ENCODE measurements around the gene CST8. TPM values are rescaled to one million over a fixed set of nuclear protein-coding genes. Genes with fewer than 3 reads are reported as not detected.

The CST8 gene
- total and polyA plus RNA-seq, 8 donors, result not detected

DNA sequence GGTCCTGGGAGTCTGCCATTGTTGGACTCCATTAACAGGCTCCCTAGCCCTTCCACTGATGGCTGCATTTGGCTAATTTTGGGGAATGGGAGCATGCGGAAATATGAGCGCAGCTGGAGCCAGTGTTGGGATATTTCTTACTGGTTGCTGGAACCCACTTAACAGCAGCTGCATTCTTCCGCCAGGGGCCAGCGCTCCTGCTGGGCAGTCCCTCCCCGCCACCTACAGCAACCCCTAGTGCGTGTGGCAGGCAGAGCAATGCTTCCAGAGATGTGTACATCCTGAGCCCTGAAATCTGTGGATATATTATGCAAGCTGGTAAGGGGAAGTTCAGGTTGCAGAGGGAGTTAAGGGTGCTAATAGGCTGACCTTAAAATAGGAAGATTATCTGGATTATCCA is 16.4 kb downstream of the CST8 start:
- intact Hi-C loops (cut with DNase I; ENCODE audit: low total_unique reads), result no loop called here
- Histone ChIP-seq H3K4me3 (no peak overlapping the region), H3K4me1 (no peaks in the 10 kb centered on the region), H3K9me3 (no peaks in the 10 kb centered on the region), H3K36me3 (no peaks in the 10 kb centered on the region), H3K27ac (no peak overlapping the region), H3K27me3 (peaks cover 0 to 8% (median 0%) of the 10 kb centered on the region in 3 donors)
- WGBS, 5 donors, result 80 to 100% (median 82%) methylated on average over 2 to 6 of the region's 6 CpGs
- TF ChIP-seq, protein P1, sequence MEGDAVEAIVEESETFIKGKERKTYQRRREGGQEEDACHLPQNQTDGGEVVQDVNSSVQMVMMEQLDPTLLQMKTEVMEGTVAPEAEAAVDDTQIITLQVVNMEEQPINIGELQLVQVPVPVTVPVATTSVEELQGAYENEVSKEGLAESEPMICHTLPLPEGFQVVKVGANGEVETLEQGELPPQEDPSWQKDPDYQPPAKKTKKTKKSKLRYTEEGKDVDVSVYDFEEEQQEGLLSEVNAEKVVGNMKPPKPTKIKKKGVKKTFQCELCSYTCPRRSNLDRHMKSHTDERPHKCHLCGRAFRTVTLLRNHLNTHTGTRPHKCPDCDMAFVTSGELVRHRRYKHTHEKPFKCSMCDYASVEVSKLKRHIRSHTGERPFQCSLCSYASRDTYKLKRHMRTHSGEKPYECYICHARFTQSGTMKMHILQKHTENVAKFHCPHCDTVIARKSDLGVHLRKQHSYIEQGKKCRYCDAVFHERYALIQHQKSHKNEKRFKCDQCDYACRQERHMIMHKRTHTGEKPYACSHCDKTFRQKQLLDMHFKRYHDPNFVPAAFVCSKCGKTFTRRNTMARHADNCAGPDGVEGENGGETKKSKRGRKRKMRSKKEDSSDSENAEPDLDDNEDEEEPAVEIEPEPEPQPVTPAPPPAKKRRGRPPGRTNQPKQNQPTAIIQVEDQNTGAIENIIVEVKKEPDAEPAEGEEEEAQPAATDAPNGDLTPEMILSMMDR (IDR thresholded peaks at IDR 0.05), result no peak
- TF ChIP-seq POLR2A (IDR thresholded peaks at IDR 0.05) (no peak), EP300 (IDR thresholded peaks at IDR 0.05) (no peak), POLR2AphosphoS5 (IDR thresholded peaks at IDR 0.05) (no peak)
- no peak for DNase-seq

DNA sequence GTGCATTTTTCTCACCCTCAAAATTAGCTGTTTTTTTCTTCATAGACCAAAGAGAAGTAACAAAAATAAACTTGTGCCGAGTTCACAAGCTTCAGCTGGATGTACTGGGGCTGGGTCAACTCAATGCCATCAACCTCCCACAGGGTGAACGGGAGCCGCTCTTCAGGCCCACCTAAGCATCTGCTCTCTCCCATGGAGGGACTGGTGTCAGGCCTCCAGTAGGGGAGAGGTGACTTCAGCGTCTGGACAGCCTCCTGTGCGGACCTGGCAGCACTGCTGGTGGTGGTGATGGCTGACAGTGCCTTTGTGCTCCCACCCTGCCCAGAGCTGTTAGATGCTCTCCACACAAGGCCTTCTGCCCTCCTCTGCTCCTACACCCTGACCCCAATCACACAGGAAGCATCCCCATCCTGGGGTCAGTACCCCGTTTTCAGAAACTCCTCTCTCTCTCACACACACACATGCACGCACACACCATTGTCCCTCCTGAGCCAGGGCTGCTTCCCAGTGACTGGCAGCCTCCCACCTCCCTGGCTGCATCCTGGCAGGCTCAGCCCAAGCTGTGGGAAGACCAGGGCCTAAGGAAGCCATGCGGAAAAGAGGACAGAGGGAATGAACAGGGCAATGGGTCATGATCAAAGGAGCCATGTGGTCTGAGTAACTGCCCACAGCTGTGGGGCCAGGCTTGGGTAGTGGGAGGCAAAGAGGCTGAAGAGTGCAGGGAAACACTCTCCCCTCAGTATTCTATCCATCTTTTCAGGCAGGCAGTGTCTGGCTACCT is 17.7 kb downstream of the CST8 start:
- Histone ChIP-seq H3K27ac (no peak overlapping the region), H3K36me3 (no peaks in the 10 kb centered on the region), H3K4me1 (no peaks in the 10 kb centered on the region), H3K27me3 (peaks cover 0 to 8% (median 0%) of the 10 kb centered on the region in 3 donors), H3K4me3 (no peak overlapping the region), H3K9me3 (no peaks in the 10 kb centered on the region)
- no peak for TF ChIP-seq POLR2AphosphoS5 (IDR thresholded peaks at IDR 0.05)
- TF ChIP-seq EP300 (IDR thresholded peaks at IDR 0.05), result no peak
- TF ChIP-seq POLR2A (IDR thresholded peaks at IDR 0.05), result no peak
- TF ChIP-seq, protein P1 (IDR thresholded peaks at IDR 0.05), result no peak
- no peak for DNase-seq
- intact Hi-C loops (cut with DNase I; ENCODE audit: low total_unique reads), result no loop called here
- WGBS, 5 donors, result 63 to 72% (median 67%) methylated on average over 6 to 8 of the region's 8 CpGs

DNA sequence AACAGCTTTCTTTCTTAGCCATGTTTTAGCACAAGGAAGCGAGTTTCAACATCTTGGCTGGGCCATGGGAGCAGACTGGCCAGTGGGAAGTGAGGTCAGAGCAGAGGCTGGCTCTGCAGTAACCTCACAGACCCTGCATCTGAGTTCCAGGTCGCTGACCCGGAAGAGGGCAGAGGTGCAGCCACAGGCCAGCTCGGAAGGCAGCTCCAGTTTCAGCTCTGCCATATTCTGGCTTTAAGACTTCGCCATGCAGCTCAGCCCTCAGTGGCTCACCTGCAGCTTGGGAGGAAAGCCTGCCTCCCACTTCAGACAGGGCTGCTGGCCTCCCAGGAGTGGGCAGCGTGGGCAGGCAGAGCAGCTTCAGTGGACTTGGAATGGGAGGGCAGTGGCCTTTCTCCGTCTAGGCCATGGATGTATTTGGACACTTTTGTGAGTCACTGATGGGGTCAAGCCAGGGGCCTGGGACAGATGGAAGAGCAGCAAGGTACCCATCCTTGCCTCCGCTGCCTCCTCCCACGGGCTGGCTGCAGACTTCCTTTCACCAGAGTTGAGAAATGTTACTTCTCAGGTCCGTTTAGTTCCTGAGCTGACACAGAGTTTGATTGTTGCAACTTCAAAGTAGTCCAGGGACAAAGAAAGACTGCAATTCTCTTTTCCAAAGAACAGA is 18.5 kb downstream of the CST8 start:
- TF ChIP-seq POLR2A (IDR thresholded peaks at IDR 0.05), result no peak
- TF ChIP-seq EP300 (IDR thresholded peaks at IDR 0.05), result no peak
- TF ChIP-seq, protein P1 (IDR thresholded peaks at IDR 0.05), result no peak
- TF ChIP-seq POLR2AphosphoS5 (IDR thresholded peaks at IDR 0.05), result no peak

DNA sequence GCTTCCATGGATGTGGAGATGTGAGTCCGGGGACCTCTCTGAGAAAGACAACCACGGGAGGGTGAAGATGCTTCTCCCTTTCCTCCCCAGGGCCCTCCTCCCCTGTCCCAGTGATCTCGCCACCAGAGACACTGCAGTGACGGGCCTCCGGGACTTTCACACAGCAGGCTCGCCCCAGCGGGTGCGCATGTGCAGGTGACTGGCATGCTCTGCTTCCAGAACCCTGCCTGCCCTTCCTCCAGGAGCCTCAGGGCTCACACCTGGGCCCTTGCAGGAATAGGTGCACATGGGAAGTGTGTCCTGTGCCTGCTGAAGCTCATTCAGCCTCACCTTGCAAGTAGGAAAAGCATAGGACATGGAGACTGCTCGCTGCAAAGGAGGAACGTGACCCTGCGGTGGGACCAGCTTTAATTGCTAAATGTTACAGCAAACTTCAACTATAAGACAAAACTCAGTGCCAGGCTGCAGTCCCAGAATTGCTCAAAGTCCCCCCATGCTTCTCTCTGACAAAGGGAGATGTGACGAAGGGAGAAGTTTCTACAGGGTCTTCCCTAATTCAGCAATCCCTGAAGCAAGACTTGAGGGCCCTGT is 19.2 kb downstream of the CST8 start:
- no peak for TF ChIP-seq POLR2AphosphoS5 (IDR thresholded peaks at IDR 0.05)
- no peak for TF ChIP-seq POLR2A (IDR thresholded peaks at IDR 0.05)
- TF ChIP-seq, protein P1 (IDR thresholded peaks at IDR 0.05), result no peak
- TF ChIP-seq EP300 (IDR thresholded peaks at IDR 0.05), result no peak
- H3K9me3 ChIP-seq, result no peaks in the 10 kb centered on the region
- WGBS, 5 donors, result 85 to 90% (median 87%) methylated on average over 10 to 12 of the region's 12 CpGs
- no peak overlapping the region for H3K4me3 ChIP-seq
- no peak overlapping the region for H3K27ac ChIP-seq
- no peak for DNase-seq
- no peaks in the 10 kb centered on the region for H3K4me1 ChIP-seq
- H3K27me3 ChIP-seq, result peaks cover 0 to 8% (median 0%) of the 10 kb centered on the region in 3 donors
- intact Hi-C loops (cut with DNase I; ENCODE audit: low total_unique reads), result no loop called here
- no peaks in the 10 kb centered on the region for H3K36me3 ChIP-seq

More for the DNA sequence above, 18.5 kb downstream of the CST8 start:
- Histone ChIP-seq H3K27ac (no peak overlapping the region), H3K9me3 (no peaks in the 10 kb centered on the region), H3K36me3 (no peaks in the 10 kb centered on the region), H3K4me1 (no peaks in the 10 kb centered on the region), H3K4me3 (no peak overlapping the region), H3K27me3 (peaks cover 0 to 8% (median 0%) of the 10 kb centered on the region in 3 donors)
- intact Hi-C loops (cut with DNase I; ENCODE audit: low total_unique reads), result no loop called here
- WGBS, 5 donors, result 68 to 76% (median 69%) methylated on average over 9 to 10 of the region's 10 CpGs
- no peak for DNase-seq
